Motor neuron (in vitro differentiated cells): Measurements from ENCODE around the gene RNF208. TPM values are rescaled to one million over a fixed set of nuclear protein-coding genes. Genes with fewer than 3 reads are reported as not detected.

ENCODE experiments used
- ATAC-seq, 8 experiments: fragments of 200-7000 bp; cut with Tn5 transposase; replicated peaks in 6 of 8; 2 replicates each; pipeline ENCODE4 v1.8.0; 2021; ENCODE audit warnings: mild to moderate bottlenecking in 8 of 8, moderate library complexity in 8 of 8
- H3K27ac ChIP-seq, 2 donors: fragments of 250-450 bp; sonication (Bioruptor Pico); 2 replicates each; pipeline ENCODE4 v1.9.0; 2021; ENCODE audit warnings: antibody characterized with exemption in 2 of 2, mild to moderate bottlenecking in 2 of 2, moderate library complexity in 1 of 2
- H3K4me1 ChIP-seq, 2 donors: fragments of 250-450 bp; sonication (Bioruptor Pico); replicated peaks in 1 of 2; 2 replicates each; pipeline ENCODE4 v1.6.1; 2021; ENCODE audit warnings: antibody characterized with exemption in 2 of 2, mild to moderate bottlenecking in 2 of 2, moderate library complexity in 1 of 2
- H3K4me3 ChIP-seq, 5 donors: fragments of 250-450 bp; sonication (Bioruptor Pico); 2 replicates each; pipeline ENCODE4 v1.9.0; 2021; ENCODE audit warnings: antibody characterized with exemption in 5 of 5, mild to moderate bottlenecking in 5 of 5, moderate library complexity in 4 of 5
- WGBS, 10 experiments: fragments of 450-650 bp; shearing (Covaris generic); methylation state at CpG; one replicate each; pipeline ENCODE4 v1.0.0; 2022; 5-methylcytosine and 5-hydroxymethylcytosine counted together
- in situ Hi-C, 9 experiments: fragments of 400-800 bp; cut with MboI; loops; one replicate each; pipeline ENCODE4 v1.15.0; 2021; ENCODE audit warnings: low sequenced_read_pairs in 9 of 9, low pct_unique_long_range_greater_than_20kb in 2 of 9; ENCODE audit not compliant: unreplicated experiment in 9 of 9
- total RNA-seq, 8 experiments: library from RNA; unstranded; fragments of 300-600 nt; gene quantifications; 2 replicates each; pipeline versions ENCODE4 v1.2.3 to v1.2.4, GENCODE V29; 2022

The RNF208 gene
- total RNA-seq, 8 experiments from 2014 or later, result 0.41 to 7.0 (median 3.0) TPM

DNA sequence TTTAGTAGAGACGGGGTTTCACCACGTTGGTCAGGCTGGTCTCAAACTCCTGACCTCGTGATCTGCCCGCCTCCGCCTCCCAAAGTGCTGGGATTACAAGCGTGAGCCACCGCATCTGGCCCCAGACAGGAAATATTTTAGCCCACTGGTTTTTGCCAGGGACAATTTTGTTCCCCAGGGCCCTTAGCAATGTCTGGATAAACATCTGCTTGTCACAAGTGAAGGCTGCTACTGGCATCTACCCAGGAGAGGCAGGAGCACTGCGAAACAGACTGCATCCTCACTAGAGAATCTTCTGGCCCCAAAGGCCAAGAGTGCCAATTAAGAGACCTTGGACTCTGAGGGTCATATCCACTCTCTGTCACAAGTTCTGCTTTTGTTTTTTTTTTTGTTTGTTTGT is 19.1 kb downstream of the RNF208 start:
- 44 to 94% (median 63%) methylated on average over 3 to 8 of the region's 8 CpGs; no CpG with 5 or more reads in 5 of the 10 experiments for WGBS, 10 experiments
- Histone ChIP-seq H3K27ac (no peak overlapping the region), H3K4me1 (peaks cover 35 to 36% of the 10 kb centered on the region in 2 donors), H3K4me3 (no peak overlapping the region)
- in situ Hi-C loops, result no loop called here
- no peak for ATAC-seq

DNA sequence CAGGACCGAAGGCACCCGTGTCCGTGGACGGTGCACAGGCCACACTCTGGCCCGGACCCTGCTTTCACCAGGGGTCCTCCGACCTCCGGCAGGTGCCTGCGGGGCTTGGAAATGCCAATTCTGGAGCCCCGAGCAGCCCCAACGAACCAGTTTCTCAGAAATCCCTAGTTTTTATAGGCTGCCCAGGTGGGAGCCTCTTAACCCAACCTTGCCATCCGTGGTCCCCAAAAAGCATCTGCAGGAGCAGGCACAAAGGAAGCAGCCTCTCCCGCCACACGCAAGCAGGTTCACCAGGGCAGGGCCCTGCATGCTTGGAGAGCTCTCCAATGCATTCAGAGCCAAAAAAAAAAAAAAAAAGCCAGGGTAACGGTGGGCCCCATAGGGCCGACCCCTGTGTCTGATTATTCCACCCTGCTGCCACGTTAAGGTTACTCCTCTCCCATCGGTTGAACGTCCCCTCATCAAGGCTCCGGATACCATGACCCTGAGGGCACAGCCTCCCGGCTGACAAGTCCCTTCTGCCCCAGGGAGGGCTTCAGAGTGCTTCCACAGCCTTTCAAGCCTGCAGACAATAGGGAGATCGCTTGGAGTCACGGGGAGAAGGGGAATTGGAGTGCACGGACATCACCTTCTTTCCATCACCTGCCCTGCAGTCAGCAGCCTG is 20.7 kb downstream of the RNF208 start:
- Histone ChIP-seq H3K27ac (peak overlapping the region; percentile 14 to 50), H3K4me3 (peak overlapping the region; percentile 80 to 99 (median 90)), H3K4me1 (peaks cover 30 to 32% of the 10 kb centered on the region in 2 donors)
- ATAC-seq, result no peak
- in situ Hi-C loops, result no loop called here
- 1 to 33% (median 19%) methylated on average over 1 to 17 of the region's 23 CpGs; no CpG with 5 or more reads in 1 of the 10 experiments for WGBS, 10 experiments

DNA sequence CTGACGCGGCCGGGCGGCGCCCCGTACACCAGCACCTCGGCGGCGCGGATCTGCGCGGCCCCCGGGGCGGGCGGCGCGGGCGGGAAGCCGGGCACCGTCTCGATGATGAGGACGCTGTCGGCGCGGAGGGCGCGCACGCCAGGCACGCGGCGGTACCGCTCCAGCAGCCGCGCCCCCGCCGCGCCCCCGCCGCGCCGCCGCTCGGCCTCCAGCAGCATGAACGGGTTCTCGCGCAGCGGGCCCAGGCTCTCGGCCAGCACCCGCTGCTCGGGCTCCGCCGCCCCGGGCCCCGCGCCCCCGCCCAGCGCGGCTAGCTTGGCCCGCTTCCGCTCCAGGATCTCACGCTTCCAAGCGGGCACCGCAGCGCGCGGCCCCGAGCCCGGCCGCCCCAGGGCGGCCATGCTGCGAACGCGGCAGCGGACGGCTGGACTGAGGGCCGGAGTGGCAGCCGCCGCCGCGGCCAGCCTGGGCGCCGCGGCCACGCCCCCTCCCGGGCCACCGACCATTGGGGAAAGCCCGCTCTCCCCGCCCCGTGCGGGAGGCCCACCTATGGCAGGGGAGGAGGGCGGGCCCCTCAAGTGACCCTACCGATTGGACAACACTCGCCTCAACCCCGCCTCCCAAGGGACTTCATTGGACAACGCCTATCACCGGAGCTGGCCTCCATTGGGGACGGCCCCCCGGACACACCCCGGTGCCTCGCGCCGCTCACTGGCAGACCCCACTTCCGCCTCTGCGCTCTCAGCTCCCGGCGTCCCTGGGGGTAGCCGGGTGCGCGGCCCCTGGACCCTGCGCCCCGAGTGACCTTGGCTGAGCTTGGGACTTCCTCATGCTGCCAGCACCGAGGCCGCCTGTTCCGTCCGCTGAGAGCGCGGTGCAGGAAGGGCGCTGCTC is 21.5 kb downstream of the RNF208 start, which contains the start of gene TPRN:
Gene TPRN, minus strand, starts transcription at position 431 of the 894 bp plus-strand sequence. Its CDS starts 30 bp downstream, at position 401.
- 0% methylated on average over 2 of the region's 118 CpGs; no CpG with 5 or more reads in 9 of the 10 experiments for WGBS, 10 experiments

DNA sequence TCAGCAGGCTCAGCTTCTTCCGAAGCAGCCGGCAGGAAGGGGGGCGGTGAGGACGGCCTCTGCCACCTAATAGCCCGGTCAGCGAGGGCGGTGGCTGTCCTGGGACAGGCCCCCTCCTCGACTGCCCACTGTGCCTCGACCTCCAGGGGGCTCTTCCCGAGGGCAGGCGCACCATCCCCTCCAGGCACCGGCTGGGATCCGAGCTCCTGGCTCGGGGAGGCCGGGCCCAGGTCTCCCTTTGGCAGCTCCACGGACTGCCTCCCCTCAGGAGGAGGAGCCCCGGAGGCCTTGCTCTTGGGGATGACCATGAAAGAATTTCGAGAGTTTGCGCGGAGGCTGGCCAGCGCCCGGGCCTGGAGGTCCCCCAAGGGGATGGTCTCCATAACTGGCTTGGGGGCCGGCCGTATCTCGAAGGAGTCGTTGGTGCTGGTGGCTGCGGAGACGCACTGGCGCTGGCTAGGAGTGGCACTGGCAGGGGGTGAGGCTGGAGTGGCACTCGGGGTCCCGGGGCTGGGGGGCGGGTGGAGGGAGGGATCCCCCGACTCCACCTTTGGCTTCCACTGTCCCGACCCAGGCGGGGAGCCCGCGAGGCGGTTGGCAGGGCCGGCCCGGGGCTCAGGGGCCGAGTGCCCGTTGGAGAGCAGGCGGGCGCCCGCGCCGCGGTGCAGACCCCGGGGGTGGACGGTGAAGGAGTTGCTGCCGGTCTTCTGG is 22.5 kb downstream of the RNF208 start:
- H3K27ac ChIP-seq, result no peak overlapping the region
- peaks cover 25 to 28% of the 10 kb centered on the region in 2 donors for H3K4me1 ChIP-seq
- 0 to 68% (median 20%) methylated on average over 2 to 6 of the region's 51 CpGs; no CpG with 5 or more reads in 7 of the 10 experiments for WGBS, 10 experiments
- in situ Hi-C loops, result no loop called here
- H3K4me3 ChIP-seq, result peak overlapping the region; percentile 80 to 99 (median 90)
- ATAC-seq, result no peak

More for the DNA sequence above, 21.5 kb downstream of the RNF208 start, which contains the start of gene TPRN:
- ATAC-seq, result peak; percentile 86 to 96 (median 94)
- Histone ChIP-seq H3K27ac (peak within 1 kb of the TSS; percentile 68 to 80), H3K4me3 (peak within 1 kb of the TSS; percentile 80 to 99 (median 90)), H3K4me1 (peaks cover 27 to 29% of the 10 kb centered on the region in 2 donors)
- in situ Hi-C loops, result no loop called here

DNA sequence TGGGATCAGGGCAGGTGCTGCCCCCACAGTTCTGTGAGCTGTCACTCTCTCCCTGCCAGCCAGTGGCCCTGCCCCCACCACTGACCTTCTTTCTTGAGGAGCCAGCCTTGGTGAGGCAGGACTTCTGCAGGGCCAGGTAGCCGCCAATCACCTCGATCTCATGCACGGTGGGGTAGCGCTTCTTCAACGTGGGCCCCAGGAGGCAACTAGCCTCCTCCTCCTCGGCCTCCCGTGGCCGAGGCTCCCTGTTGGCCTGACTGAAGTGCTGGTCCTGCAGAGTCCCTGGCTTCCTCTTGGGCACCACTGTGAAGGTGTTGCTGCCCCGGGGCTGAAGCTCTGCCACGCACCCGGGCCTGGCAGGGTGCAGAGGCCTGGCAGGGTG is 23.1 kb downstream of the RNF208 start:
- Histone ChIP-seq H3K4me1 (peaks cover 18 to 21% of the 10 kb centered on the region in 2 donors), H3K27ac (no peak overlapping the region), H3K4me3 (peak overlapping the region in 2 of 5 donors; percentile 89 to 99)
- in situ Hi-C loops, result no loop called here
- no peak for ATAC-seq
- 40 to 93% (median 64%) methylated on average over 1 to 6 of the region's 11 CpGs; no CpG with 5 or more reads in 6 of the 10 experiments for WGBS, 10 experiments

DNA sequence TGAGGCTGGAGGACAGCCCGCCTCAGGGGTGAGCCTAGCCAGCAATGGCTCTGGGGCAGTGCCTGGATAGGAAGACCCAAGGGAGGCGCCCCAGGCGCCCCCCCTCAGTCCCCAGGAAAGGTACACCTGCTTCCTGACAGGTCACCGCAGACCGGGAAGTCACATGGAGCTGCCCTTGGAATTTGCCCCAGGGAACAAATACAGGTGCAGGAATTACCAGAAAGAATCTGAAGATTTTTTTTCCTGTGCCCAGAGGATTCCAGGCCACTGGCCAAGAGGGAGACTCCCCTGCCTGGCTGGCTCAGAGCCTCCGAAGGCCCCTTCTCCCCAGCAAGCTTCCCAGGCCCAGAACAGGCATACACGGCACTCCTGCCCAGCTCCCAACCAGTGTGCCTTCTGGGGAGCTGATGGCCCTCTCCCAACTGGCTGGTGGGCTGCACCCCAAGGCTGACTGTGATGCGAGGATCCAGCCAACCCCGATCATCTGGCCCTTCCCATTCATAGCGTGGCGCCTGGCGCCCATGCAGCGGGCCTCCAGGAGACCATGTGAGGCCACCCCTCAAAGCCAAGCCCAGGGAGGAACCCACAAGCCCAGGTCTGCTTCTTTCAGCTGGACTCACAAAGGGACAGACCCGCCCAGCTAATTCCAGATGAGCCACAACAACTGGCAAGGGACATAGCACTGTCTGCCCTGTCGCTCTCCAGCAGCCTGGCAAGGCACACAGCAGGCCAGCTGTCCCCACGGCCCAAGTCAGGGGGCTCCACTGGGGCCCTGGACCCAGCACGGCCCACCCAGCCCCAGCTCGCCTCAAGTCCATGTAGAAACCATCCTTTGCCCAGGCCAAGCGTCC is 23.8 kb downstream of the RNF208 start:
- 80 to 100% (median 91%) methylated on average over 1 to 4 of the region's 19 CpGs; no CpG with 5 or more reads in 2 of the 10 experiments for WGBS, 10 experiments
- Histone ChIP-seq H3K4me1 (peaks cover 13 to 19% of the 10 kb centered on the region in 2 donors), H3K27ac (no peak overlapping the region), H3K4me3 (peak overlapping the region in 1 of 5 donors; percentile 99)
- ATAC-seq, result no peak
- in situ Hi-C loops, result no loop called here

DNA sequence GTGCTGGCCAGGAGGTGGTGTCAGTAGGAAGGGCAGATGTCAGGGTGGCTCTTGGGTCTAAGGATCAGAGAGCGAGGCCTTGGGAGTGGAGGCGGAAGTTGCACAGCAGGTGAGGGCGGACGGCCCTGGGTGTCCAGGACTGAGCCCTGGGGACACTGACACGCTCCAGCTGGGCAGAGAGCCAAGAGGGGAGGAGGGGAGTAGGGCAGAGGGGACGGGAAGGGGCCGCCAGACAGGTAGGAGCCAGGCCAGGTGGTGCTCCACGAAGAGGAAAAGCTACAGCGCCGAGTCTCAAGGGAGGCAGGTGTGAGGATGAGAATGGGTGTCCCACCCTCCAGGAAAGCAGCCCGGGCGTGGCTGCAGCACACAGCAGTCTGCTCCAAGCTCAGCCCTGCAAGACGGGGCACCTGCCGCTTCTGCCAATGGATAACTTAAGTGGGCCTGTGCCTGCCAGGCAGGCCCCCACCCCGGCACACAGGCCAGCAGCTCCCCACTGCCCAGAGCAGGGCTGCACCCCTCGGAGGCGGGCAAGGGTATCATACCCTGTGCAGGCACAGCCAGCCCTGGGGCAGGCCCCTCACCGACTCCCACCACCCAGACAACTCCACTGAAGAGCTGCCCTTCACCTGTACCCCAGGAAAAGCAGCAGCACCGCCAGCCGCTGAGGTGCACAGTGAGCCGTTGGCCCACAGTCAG is 26.4 kb downstream of the RNF208 start:
- H3K4me1 ChIP-seq, result peaks cover 7 to 13% of the 10 kb centered on the region in 2 donors

DNA sequence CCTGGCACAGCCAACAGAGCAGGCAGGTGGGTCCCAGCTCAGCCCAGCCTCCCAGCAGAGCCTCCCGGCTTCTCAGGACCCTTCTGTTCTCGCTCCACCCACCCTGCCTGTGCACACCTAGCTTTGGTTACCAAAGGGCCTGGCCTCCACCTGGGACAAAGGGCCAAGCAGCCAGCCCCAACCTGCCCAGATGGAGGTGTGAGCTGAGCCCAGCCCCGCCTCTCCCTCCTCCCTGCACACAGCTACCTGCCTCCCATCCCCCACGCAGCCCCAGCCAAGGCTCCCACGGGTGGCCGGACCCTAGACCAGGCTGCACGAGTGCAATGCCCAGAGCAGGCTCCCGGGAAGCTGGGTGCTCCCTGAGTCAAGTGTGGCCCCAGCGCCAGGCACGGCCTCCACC is 27.1 kb downstream of the RNF208 start:
- H3K4me3 ChIP-seq, result no peak overlapping the region
- H3K27ac ChIP-seq, result no peak overlapping the region
- 90% methylated on average over 2 of the region's 10 CpGs; no CpG with 5 or more reads in 9 of the 10 experiments for WGBS, 10 experiments
- peaks cover 9 to 16% of the 10 kb centered on the region in 2 donors for H3K4me1 ChIP-seq
- no peak for ATAC-seq
- in situ Hi-C loops, result no loop called here

More for the DNA sequence above, 26.4 kb downstream of the RNF208 start:
- in situ Hi-C loops, result no loop called here
- Histone ChIP-seq H3K4me3 (no peak overlapping the region), H3K27ac (no peak overlapping the region)
- 67 to 85% (median 80%) methylated on average over 1 to 4 of the region's 21 CpGs; no CpG with 5 or more reads in 6 of the 10 experiments for WGBS, 10 experiments
- no peak for ATAC-seq

DNA sequence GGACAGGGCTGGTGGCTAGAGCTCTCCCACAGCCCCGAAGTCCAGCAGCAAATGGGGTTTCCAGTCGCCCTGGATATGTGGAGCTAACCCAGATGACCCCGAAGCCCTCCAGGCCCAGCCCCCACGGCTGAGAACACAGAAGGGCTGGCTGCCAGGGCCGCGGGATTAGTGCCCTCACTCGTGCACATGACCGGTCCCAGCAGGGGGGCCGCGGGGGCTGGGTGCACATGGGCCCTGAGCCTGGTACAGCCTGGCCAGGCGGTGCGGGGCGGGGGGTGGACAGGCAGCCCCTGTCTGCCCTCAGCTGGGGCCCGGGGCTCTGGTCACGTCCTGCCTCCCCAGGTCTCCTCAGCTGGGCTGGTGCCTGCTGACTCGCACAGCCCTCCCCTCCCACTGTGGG is 27.7 kb downstream of the RNF208 start:
- Histone ChIP-seq H3K4me3 (no peak overlapping the region), H3K4me1 (peaks cover 11 to 17% of the 10 kb centered on the region in 2 donors), H3K27ac (no peak overlapping the region)
- peak in 1 of 8 experiments; percentile 10 for ATAC-seq
- in situ Hi-C loops, result no loop called here
- 80 to 100% methylated on average over 1 of the region's 16 CpGs; no CpG with 5 or more reads in 8 of the 10 experiments for WGBS, 10 experiments

DNA sequence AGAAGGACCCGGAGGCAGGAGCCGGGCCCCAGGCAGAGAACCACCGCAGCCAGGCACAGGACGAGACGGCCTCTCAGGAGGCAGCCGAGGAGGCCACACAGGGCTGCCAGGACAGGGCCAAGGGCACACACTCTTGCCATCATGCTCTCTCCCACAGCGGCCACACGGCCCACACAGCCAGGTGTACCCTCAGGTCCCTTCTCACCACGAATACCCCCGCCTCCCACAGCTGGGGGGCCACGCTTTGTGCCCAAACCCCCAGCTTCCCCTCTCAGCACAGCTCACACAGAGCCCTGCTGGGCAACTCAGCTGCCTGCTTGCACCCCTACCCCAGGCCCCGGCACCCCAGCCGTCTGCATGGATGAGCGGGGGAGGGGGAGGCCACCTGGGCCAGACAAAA is 28.3 kb downstream of the RNF208 start:
- no peak overlapping the region for H3K27ac ChIP-seq
- WGBS, 10 experiments, result 80% methylated on average over 4 of the region's 14 CpGs; no CpG with 5 or more reads in 9 of the 10 experiments
- H3K4me3 ChIP-seq, result no peak overlapping the region
- peaks cover 8 to 12% of the 10 kb centered on the region in 2 donors for H3K4me1 ChIP-seq
- in situ Hi-C loops, result no loop called here
- no peak for ATAC-seq

DNA sequence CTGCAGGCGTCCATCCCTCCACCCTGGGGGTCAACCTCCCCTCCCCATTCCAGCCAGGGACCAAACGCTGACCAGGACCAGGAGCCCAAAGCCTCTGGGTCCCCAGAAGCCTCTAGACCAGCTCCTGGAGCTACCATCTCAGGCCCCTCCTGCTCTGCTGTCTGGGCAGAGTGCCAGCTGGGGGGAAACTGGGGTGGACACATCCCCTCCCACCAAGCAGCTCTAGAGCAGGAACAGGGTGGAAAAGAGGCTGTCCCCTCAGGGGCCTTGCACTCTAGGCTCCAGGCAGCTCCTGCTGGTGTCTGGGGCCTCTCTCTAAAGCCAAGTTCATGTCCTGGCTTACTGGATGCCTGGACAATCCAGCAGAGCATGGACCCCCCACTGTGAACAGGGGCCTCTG is 29.2 kb downstream of the RNF208 start:
- no CpG with 5 or more reads among the region's 2 CpGs for WGBS, 10 experiments
- H3K27ac ChIP-seq, result no peak overlapping the region
- in situ Hi-C loops, result no loop called here
- no peak overlapping the region for H3K4me3 ChIP-seq
- no peak for ATAC-seq
- peaks cover 8 to 10% of the 10 kb centered on the region in 2 donors for H3K4me1 ChIP-seq
